Measurements from ENCODE around the gene TMEM8B. TPM values are rescaled to one million over a fixed set of nuclear protein-coding genes. Genes with fewer than 3 reads are reported as not detected.

The TMEM8B gene
- total and polyA plus RNA-seq, 9 of the 15 experiments (the other 6 are each of a cell fraction or from before 2014, with no cell fraction given) = 0.01 to 2.2 (median 1.1) TPM

DNA sequence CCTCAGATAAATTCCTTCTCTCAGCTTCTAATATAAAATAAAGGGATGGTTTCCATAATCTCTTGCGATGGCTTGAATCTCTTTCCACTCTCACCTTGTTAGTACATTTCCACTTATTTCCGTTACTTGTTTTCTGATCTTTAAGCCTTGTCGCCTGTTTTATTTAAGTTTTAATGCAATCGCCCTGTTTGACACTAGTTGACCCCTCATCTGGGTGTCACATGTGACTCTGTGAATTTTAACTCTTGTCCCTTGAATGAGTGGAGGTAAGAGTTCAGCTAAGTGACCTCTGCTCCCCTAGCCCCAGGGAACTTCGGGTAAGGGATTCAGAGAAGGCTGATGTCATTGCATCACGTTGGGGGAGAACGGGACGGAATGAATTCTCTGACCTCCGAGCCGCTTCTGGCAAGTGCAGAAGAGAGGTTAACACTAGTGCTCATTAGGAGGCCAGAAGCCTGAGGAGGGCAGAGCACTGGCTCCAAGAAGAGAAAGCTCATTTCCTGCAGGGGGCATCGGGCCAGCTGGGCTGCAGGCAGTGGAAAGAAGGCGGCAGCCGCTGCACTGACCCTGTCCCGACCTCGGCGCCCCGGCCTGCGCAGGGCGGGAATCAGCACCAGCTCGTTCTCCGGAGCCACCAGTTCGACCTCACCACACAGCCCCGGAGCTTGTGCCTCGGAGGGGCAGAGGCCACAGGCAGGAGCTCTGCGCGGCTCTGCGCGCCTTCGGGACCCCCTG lies 14.8 kb upstream of the TMEM8B start (continued):
- TF ChIP-seq POLR2AphosphoS5 (IDR thresholded peaks at IDR 0.05; ENCODE audit: control insufficient read depth, insufficient read depth, low read depth, low read length) (peak; percentile 49; the same call in 1 of the 2 replicates), POLR2B (IDR thresholded peaks at IDR 0.05; ENCODE audit: low read depth, partially characterized antibody) (no peak), PHF20 (IDR thresholded peaks at IDR 0.05; ENCODE audit: partially characterized antibody) (no peak), MCM7 (IDR thresholded peaks at IDR 0.05) (no peak), COPS2 (conservative IDR thresholded peaks at IDR 0.05) (no peak), SMAD3 (CRISPR knock-in tag; conservative IDR thresholded peaks at IDR 0.05) (no peak), NCOA1 (IDR thresholded peaks at IDR 0.05; ENCODE audit: low read depth) (no peak), BCL6 (CRISPR knock-in tag; IDR thresholded peaks at IDR 0.05) (no peak), EWSR1 (IDR thresholded peaks at IDR 0.05; ENCODE audit: borderline replicate concordance, low read depth, partially characterized antibody) (no peak), FOXP1 (CRISPR knock-in tag; IDR thresholded peaks at IDR 0.05) (no peak), POLR3A (IDR thresholded peaks at IDR 0.05; ENCODE audit: borderline replicate concordance, extremely low read depth, insufficient read depth, insufficient read length) (no peak), NRF1 (conservative IDR thresholded peaks at IDR 0.05 in 1 of 2, IDR thresholded peaks at IDR 0.05 in 1 of 2) (peak; percentile 78 to 82), FOSL1 (tag; conservative IDR thresholded peaks at IDR 0.05) (peak; percentile 33; the same call in 1 of the 2 replicates), TFAP4 (CRISPR knock-in tag; IDR thresholded peaks at IDR 0.05; ENCODE audit: borderline replicate concordance) (peak; percentile 92), ATF6 (CRISPR knock-in tag; IDR thresholded peaks at IDR 0.05) (no peak), ZNF707 (CRISPR knock-in tag; conservative IDR thresholded peaks at IDR 0.05) (no peak), CREB5 (CRISPR knock-in tag; IDR thresholded peaks at IDR 0.05) (no peak), ZNF23 (CRISPR knock-in tag; IDR thresholded peaks at IDR 0.05) (no peak), TAF9B (IDR thresholded peaks at IDR 0.05; ENCODE audit: partially characterized antibody) (peak; percentile 30), CBX5 (IDR thresholded peaks at IDR 0.05; ENCODE audit: borderline replicate concordance, low read depth) (no peak), HMG20B (CRISPR knock-in tag; IDR thresholded peaks at IDR 0.05) (no peak), ZNF76 (CRISPR knock-in tag; IDR thresholded peaks at IDR 0.05; ENCODE audit: borderline replicate concordance) (no peak), CBFA2T2 (conservative IDR thresholded peaks at IDR 0.05) (no peak)
- TF ChIP-seq, protein P1, sequence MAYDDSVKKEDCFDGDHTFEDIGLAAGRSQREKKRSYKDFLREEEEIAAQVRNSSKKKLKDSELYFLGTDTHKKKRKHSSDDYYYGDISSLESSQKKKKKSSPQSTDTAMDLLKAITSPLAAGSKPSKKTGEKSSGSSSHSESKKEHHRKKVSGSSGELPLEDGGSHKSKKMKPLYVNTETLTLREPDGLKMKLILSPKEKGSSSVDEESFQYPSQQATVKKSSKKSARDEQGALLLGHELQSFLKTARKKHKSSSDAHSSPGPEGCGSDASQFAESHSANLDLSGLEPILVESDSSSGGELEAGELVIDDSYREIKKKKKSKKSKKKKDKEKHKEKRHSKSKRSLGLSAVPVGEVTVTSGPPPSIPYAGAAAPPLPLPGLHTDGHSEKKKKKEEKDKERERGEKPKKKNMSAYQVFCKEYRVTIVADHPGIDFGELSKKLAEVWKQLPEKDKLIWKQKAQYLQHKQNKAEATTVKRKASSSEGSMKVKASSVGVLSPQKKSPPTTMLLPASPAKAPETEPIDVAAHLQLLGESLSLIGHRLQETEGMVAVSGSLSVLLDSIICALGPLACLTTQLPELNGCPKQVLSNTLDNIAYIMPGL (CRISPR knock-in tag; IDR thresholded peaks at IDR 0.05) = no peak
